Neutrophil (primary cell): Measurements from ENCODE around the gene LEFTY2.
"Not testable (repeated sequence)": the region's sequence is repeated elsewhere in the genome, so short reads cannot be mapped to it uniquely, and the experiment has no call there.

ENCODE experiments used
- H3K27ac ChIP-seq: fragments of 200-600 bp; sonication (generic); 2 replicates; pipeline ENCODE4 v1.5.1; 2016; ENCODE audit warnings: mild to moderate bottlenecking, moderate library complexity
- H3K27me3 ChIP-seq: fragments of 200-600 bp; sonication (generic); 2 replicates; pipeline ENCODE4 v1.6.0; 2016; ENCODE audit warnings: mild to moderate bottlenecking
- H3K36me3 ChIP-seq: fragments of 200-600 bp; sonication (generic); 2 replicates; pipeline ENCODE4 v1.5.1; 2017
- H3K4me1 ChIP-seq, 2 experiments: fragments of 200-600 bp in 1 of 2; sonication (generic) in 1 of 2; 1 replicate in 1 of 2; 2 replicates in 1 of 2; pipeline versions ENCODE4 v1.5.1 to v1.6.1; 2013 to 2016; ENCODE audit warnings: low read depth in 1 of 2, low read length in 1 of 2, mild to moderate bottlenecking in 1 of 2, moderate library complexity in 1 of 2; ENCODE audit not compliant: control insufficient read depth in 1 of 2, insufficient read depth in 1 of 2
- H3K4me3 ChIP-seq, 2 experiments: fragments of 200-600 bp in 1 of 2; sonication (generic) in 1 of 2; 1 replicate in 1 of 2; 2 replicates in 1 of 2; pipeline ENCODE4 v1.5.1; 2013 to 2016; ENCODE audit warnings: low read depth in 1 of 2, low read length in 1 of 2, mild to moderate bottlenecking in 1 of 2, moderate library complexity in 1 of 2
- H3K9me3 ChIP-seq: fragments of 200-600 bp; sonication (generic); 2 replicates; pipeline ENCODE4 v1.5.1; 2016
- TF ChIP-seq, protein P1 (sequence below): fragments of 200-600 bp; sonication (generic); IDR thresholded peaks from 2 replicates; pipeline ENCODE4 v1.5.1; 2016; ENCODE audit warnings: antibody characterized with exemption

Gene LEFTY2

DNA sequence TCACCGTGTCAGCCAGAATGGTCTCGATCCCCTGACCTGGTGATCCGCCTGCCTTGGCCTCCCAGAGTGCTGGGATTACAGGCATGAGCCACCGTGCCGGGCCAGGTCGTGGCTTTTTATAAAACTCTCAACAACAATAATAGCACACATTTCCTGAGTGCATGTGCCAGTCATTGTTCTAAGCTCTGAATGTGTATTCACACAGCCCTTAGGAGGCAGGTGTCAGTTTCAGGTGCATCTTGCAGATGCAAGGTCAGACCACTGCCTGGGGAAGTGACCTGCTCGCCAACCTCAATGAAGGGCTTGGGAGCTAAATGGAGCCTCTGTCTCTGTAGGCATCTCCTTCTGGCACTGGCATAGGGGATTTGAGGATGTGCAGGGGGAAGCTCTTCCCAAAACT, 1.6 kb upstream of the LEFTY2 start:
- H3K4me3 ChIP-seq, result no peak overlapping the region
- no peak overlapping the region for H3K27ac ChIP-seq
- H3K9me3 ChIP-seq, result no peaks in the 10 kb centered on the region
- peaks cover 15% of the 10 kb centered on the region for H3K27me3 ChIP-seq
- TF ChIP-seq, protein P1, sequence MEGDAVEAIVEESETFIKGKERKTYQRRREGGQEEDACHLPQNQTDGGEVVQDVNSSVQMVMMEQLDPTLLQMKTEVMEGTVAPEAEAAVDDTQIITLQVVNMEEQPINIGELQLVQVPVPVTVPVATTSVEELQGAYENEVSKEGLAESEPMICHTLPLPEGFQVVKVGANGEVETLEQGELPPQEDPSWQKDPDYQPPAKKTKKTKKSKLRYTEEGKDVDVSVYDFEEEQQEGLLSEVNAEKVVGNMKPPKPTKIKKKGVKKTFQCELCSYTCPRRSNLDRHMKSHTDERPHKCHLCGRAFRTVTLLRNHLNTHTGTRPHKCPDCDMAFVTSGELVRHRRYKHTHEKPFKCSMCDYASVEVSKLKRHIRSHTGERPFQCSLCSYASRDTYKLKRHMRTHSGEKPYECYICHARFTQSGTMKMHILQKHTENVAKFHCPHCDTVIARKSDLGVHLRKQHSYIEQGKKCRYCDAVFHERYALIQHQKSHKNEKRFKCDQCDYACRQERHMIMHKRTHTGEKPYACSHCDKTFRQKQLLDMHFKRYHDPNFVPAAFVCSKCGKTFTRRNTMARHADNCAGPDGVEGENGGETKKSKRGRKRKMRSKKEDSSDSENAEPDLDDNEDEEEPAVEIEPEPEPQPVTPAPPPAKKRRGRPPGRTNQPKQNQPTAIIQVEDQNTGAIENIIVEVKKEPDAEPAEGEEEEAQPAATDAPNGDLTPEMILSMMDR, result no peak
- H3K4me1 ChIP-seq, result peaks cover 4 to 7% of the 10 kb centered on the region in 2 experiments
- no peaks in the 10 kb centered on the region for H3K36me3 ChIP-seq

DNA sequence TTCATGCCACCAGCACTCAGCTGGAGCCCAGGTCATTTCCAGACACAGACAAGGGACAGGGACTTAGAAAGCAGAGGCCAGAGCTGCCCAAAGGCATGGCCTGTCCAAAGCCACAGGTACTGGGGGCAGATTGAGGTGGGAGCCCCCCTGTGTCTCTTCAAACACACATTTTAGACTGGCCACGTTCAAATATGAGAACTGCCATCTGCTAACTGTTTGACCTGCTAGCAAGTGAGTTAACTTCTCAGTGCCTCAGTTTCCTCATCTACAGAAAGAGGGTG, 862 bp upstream of the LEFTY2 start:
- no peak overlapping the region for H3K27ac ChIP-seq
- TF ChIP-seq, protein P1, result no peak
- H3K27me3 ChIP-seq, result peaks cover 15% of the 10 kb centered on the region
- peaks cover 4 to 7% of the 10 kb centered on the region in 2 experiments for H3K4me1 ChIP-seq
- no peaks in the 10 kb centered on the region for H3K9me3 ChIP-seq
- H3K4me3 ChIP-seq, result no peak overlapping the region
- H3K36me3 ChIP-seq, result no peaks in the 10 kb centered on the region

DNA sequence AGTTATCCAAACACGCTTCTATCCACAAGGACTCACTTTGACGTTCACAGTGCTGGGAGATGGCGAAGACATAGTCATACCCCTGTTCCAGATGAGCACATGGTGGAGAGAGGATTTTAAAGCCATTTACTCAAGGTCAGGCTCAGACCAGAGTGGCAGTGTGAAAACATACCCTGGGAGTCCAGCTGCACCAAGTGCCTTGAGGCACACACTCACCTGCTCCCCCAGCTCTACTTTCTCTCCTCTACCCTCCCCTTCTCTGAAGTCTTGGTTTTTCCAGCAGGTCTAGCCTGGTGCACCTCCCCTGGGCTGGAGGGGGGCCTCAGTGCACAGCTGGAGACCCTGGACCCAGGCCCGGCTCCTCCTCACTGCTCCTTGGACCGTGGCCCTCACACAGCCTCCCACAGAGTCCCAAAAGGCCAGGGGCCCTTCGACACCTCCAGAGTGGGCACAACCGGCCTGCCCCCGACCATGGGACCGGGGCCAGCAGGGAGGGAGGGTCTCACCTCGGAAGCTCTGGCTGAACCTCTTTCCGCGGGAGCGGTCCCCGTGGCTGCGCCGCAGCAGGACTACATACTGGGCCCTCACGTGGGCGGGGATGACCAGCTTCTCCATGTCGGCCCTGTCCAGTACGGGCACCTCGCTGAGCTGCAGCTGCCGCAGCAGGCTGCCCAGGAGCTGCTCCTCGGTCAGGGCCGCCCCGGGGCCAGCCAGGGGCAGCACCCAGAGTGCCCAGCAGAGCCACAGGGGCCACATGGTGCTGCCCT, 452 bp downstream of the LEFTY2 start:
- TF ChIP-seq, protein P1, result no peak
- Histone ChIP-seq H3K27me3 (peaks cover 15% of the 10 kb centered on the region), H3K4me3 (no peak overlapping the region), H3K4me1 (peaks cover 4 to 7% of the 10 kb centered on the region in 2 experiments), H3K27ac (no peak overlapping the region), H3K36me3 (no peaks in the 10 kb centered on the region), H3K9me3 (no peaks in the 10 kb centered on the region)

DNA sequence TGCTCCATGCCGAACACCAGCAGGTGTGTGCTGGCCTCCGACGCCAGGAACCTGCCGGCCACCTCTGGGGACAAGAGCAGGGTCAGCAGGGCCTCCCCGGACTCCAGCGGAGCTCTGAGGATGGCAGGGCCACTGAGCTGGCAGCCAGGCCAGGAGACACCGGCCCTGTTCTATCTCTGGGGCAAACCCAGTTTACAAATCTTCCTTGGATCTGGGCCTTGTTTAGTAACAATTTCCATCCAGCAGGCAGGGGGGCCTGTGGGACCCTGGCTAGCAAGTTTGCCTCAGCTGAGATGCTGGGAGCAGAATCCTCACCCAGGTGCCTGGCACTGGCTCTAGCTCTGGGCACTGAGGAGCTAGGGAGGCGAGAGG, 1.1 kb downstream of the LEFTY2 start:
- H3K4me1 ChIP-seq, H3K4me3 ChIP-seq, H3K9me3 ChIP-seq, H3K36me3 ChIP-seq, H3K27ac ChIP-seq: not testable (repeated sequence)
- H3K27me3 ChIP-seq, result peaks cover 15% of the 10 kb centered on the region

DNA sequence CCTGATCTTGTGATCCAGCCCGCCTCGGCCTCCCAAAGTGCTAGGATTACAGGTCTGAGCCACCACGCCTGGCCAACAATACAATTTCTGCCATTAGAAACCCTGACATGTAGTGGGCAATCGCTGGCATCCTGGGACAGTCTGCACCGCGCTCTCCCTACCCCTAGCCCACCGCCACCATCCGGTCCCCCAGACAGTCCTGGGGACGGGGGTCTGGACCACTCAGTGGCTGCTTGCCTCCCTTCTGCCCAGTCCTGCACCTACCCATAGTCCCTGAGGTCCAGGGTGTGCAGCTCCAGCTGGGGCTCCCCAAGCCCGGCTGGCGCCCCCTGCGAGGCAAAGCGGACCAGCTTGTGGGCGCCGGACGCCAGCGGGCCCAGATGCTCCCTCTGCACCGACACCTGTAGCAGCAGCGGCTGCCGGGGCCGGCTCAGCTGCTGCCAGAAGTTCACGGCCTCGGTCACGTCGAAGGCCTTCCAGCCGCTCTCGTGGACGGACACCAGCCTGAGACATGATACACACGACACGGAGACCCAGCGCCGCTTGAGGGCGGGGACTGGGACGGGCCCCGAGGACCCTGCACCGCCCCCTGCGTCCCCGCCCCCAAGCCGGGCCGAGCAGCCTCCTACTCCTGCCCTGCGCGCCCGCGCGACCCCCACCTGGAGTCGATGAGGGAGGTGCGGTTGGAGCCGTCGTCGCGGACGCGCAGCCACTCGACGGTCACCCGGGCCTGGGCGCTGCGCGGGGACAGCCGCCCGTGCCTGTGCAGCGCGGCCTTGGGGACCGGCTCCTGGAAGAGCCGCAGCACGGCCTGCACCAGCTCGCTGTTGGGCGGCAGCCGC, 1.7 kb downstream of the LEFTY2 start:
- H3K9me3 ChIP-seq, H3K4me1 ChIP-seq, H3K4me3 ChIP-seq, H3K27ac ChIP-seq, H3K36me3 ChIP-seq: not testable (repeated sequence)
- H3K27me3 ChIP-seq, result peaks cover 15% of the 10 kb centered on the region

DNA sequence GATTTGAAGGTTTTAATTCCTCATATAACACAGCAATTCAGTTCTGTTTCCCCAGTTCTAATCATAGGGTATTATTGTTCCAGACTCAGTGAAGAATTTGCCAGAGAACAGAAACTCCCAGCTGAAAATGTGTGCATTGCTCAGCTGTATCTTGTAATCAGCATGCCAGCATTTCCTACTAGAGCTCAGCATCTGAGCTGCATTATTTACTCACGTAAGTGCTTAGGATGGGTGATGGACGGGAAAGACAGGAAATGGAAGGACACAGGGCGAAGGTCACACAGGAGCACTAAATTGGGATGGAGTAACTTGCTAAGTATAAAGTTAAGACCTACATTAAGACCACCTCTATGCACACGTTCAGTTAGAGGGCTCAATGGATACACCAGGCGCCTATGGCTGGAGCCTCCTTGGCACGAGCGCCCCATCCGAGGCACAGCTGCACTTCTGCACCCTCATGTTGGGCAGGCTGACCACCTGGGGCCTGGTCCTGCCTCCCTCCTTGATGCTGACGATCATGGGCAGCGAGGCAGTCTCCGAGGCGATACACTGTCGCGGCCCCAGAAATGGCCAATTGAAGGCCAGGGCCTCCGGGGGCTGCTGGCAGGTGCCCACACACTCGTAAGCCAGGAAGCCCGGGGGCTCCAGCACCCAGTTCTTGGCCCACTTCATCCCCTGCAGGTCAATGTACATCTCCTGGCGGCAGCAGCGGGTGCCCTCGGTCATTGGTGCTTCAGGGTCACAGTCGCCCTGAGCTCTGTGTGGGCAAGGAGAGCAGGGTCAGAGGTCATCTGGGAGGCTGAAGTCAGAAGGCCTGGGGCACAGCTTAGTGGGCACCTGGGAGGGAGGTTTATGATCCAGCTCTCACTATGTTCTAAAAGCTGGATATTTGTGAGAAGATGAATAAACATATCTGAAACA, 3.7 kb downstream of the LEFTY2 start:
- Histone ChIP-seq H3K4me3 (no peak overlapping the region), H3K36me3 (no peaks in the 10 kb centered on the region)
- TF ChIP-seq, protein P1, result no peak

More for the DNA sequence above, 3.7 kb downstream of the LEFTY2 start:
- no peak overlapping the region for H3K27ac ChIP-seq
- no peaks in the 10 kb centered on the region for H3K9me3 ChIP-seq
- H3K27me3 ChIP-seq, result peaks cover 15% of the 10 kb centered on the region
- no peaks in the 10 kb centered on the region for H3K4me1 ChIP-seq
